ENCODE results near the gene ASS1.

Gene ASS1

GRCh38 chr9:130409246-130409645, 35.5 kb upstream of the ASS1 start:
- no peak overlapping the region for H3K27ac Mint-ChIP-seq
- H3K27me3 Mint-ChIP-seq (ENCODE audit: low read depth): no peaks in the 10 kb centered on the region
- H3K4me1 Mint-ChIP-seq (ENCODE audit: low read depth): no peaks in the 10 kb centered on the region
- H3K4me3 Mint-ChIP-seq: no peak overlapping the region
- H3K36me3 Mint-ChIP-seq (ENCODE audit: low read depth): no peaks in the 10 kb centered on the region
- H3K9me3 Mint-ChIP-seq: no peaks in the 10 kb centered on the region

GRCh38 chr9:130410443-130410842, 34.3 kb upstream of the ASS1 start:
- Mint-ChIP-seq H3K36me3 (ENCODE audit: low read depth) (no peaks in the 10 kb centered on the region), H3K9me3 (no peaks in the 10 kb centered on the region), H3K27me3 (ENCODE audit: low read depth) (no peaks in the 10 kb centered on the region), H3K27ac (no peak overlapping the region), H3K4me3 (no peak overlapping the region), H3K4me1 (ENCODE audit: low read depth) (no peaks in the 10 kb centered on the region)

- Mint-ChIP-seq H3K36me3 (ENCODE audit: low read depth) (no peaks in the 10 kb centered on the region), H3K27ac (no peak overlapping the region), H3K4me3 (no peak overlapping the region), H3K27me3 (ENCODE audit: low read depth) (no peaks in the 10 kb centered on the region), H3K4me1 (ENCODE audit: low read depth) (no peaks in the 10 kb centered on the region), H3K9me3 (no peaks in the 10 kb centered on the region)
Measured at GRCh38 chr9:130411566-130411915, 33.2 kb upstream of the ASS1 start.

- H3K27ac Mint-ChIP-seq: no peak overlapping the region
- H3K27me3 Mint-ChIP-seq (ENCODE audit: low read depth): peaks cover 3% of the 10 kb centered on the region
- H3K9me3 Mint-ChIP-seq: no peaks in the 10 kb centered on the region
- H3K4me1 Mint-ChIP-seq (ENCODE audit: low read depth): no peaks in the 10 kb centered on the region
- no peak overlapping the region for H3K4me3 Mint-ChIP-seq
- no peaks in the 10 kb centered on the region for H3K36me3 Mint-ChIP-seq (ENCODE audit: low read depth)
Measured at GRCh38 chr9:130414081-130414731, 30.6 kb upstream of the ASS1 start.

GRCh38 chr9:130414910-130415746, 29.6 kb upstream of the ASS1 start:
- Mint-ChIP-seq H3K27ac (no peak overlapping the region), H3K36me3 (ENCODE audit: low read depth) (no peaks in the 10 kb centered on the region), H3K4me1 (ENCODE audit: low read depth) (no peaks in the 10 kb centered on the region), H3K27me3 (ENCODE audit: low read depth) (peaks cover 3% of the 10 kb centered on the region), H3K4me3 (no peak overlapping the region), H3K9me3 (no peaks in the 10 kb centered on the region)

- no peak overlapping the region for H3K4me3 Mint-ChIP-seq
- H3K27ac Mint-ChIP-seq: no peak overlapping the region
- H3K36me3 Mint-ChIP-seq (ENCODE audit: low read depth): no peaks in the 10 kb centered on the region
- H3K4me1 Mint-ChIP-seq (ENCODE audit: low read depth): no peaks in the 10 kb centered on the region
- H3K27me3 Mint-ChIP-seq (ENCODE audit: low read depth): peaks cover 3% of the 10 kb centered on the region
- H3K9me3 Mint-ChIP-seq: no peaks in the 10 kb centered on the region
Measured at GRCh38 chr9:130417602-130418001, 27.2 kb upstream of the ASS1 start.

GRCh38 chr9:130418776-130419175, 26.0 kb upstream of the ASS1 start:
- peaks cover 3% of the 10 kb centered on the region for H3K27me3 Mint-ChIP-seq (ENCODE audit: low read depth)
- H3K9me3 Mint-ChIP-seq: no peaks in the 10 kb centered on the region
- no peak overlapping the region for H3K27ac Mint-ChIP-seq
- no peaks in the 10 kb centered on the region for H3K4me1 Mint-ChIP-seq (ENCODE audit: low read depth)
- H3K4me3 Mint-ChIP-seq: no peak overlapping the region
- no peaks in the 10 kb centered on the region for H3K36me3 Mint-ChIP-seq (ENCODE audit: low read depth)

- Mint-ChIP-seq H3K27me3 (ENCODE audit: low read depth) (peaks cover 3% of the 10 kb centered on the region), H3K27ac (no peak overlapping the region), H3K4me3 (no peak overlapping the region), H3K9me3 (no peaks in the 10 kb centered on the region), H3K4me1 (ENCODE audit: low read depth) (no peaks in the 10 kb centered on the region), H3K36me3 (ENCODE audit: low read depth) (no peaks in the 10 kb centered on the region)
Measured at GRCh38 chr9:130419521-130420035, 25.2 kb upstream of the ASS1 start.

GRCh38 chr9:130421154-130421801, 23.5 kb upstream of the ASS1 start:
- H3K36me3 Mint-ChIP-seq (ENCODE audit: low read depth): no peaks in the 10 kb centered on the region
- H3K4me1 Mint-ChIP-seq (ENCODE audit: low read depth): no peaks in the 10 kb centered on the region
- H3K27ac Mint-ChIP-seq: no peak overlapping the region
- H3K4me3 Mint-ChIP-seq: no peak overlapping the region
- peaks cover 3% of the 10 kb centered on the region for H3K27me3 Mint-ChIP-seq (ENCODE audit: low read depth)
- H3K9me3 Mint-ChIP-seq: no peaks in the 10 kb centered on the region

- H3K4me3 Mint-ChIP-seq: no peak overlapping the region
- no peaks in the 10 kb centered on the region for H3K36me3 Mint-ChIP-seq (ENCODE audit: low read depth)
- no peaks in the 10 kb centered on the region for H3K4me1 Mint-ChIP-seq (ENCODE audit: low read depth)
- peaks cover 3% of the 10 kb centered on the region for H3K27me3 Mint-ChIP-seq (ENCODE audit: low read depth)
- no peaks in the 10 kb centered on the region for H3K9me3 Mint-ChIP-seq
- H3K27ac Mint-ChIP-seq: no peak overlapping the region
Measured at GRCh38 chr9:130421802-130422276, 22.9 kb upstream of the ASS1 start.

- Mint-ChIP-seq H3K4me1 (ENCODE audit: low read depth) (no peaks in the 10 kb centered on the region), H3K36me3 (ENCODE audit: low read depth) (no peaks in the 10 kb centered on the region), H3K4me3 (no peak overlapping the region), H3K27me3 (ENCODE audit: low read depth) (peaks cover 3% of the 10 kb centered on the region), H3K9me3 (no peaks in the 10 kb centered on the region), H3K27ac (no peak overlapping the region)
Measured at GRCh38 chr9:130422546-130422945, 22.2 kb upstream of the ASS1 start.

GRCh38 chr9:130423272-130423671, 21.5 kb upstream of the ASS1 start:
- H3K9me3 Mint-ChIP-seq: no peaks in the 10 kb centered on the region
- H3K4me1 Mint-ChIP-seq (ENCODE audit: low read depth): no peaks in the 10 kb centered on the region
- H3K36me3 Mint-ChIP-seq (ENCODE audit: low read depth): no peaks in the 10 kb centered on the region
- H3K27ac Mint-ChIP-seq: no peak overlapping the region
- H3K4me3 Mint-ChIP-seq: no peak overlapping the region
- peaks cover 3% of the 10 kb centered on the region for H3K27me3 Mint-ChIP-seq (ENCODE audit: low read depth)

GRCh38 chr9:130424595-130425454, 19.9 kb upstream of the ASS1 start:
- no peaks in the 10 kb centered on the region for H3K9me3 Mint-ChIP-seq
- H3K4me3 Mint-ChIP-seq: no peak overlapping the region
- no peak overlapping the region for H3K27ac Mint-ChIP-seq
- no peaks in the 10 kb centered on the region for H3K36me3 Mint-ChIP-seq (ENCODE audit: low read depth)
- no peaks in the 10 kb centered on the region for H3K27me3 Mint-ChIP-seq (ENCODE audit: low read depth)
- no peaks in the 10 kb centered on the region for H3K4me1 Mint-ChIP-seq (ENCODE audit: low read depth)

Data from T-helper 1 cell treated with Interleukin-12 subunit alpha and Interleukin-12 subunit beta and Interleukin-4 antibody, amounts not matched to agents 30 μg/mL and 1 μg/mL, for 36 hours (primary cell).